BLaER1 treated with 17β-estradiol and CSF1 and Interleukin-3, amounts not matched to agents 10 nM and 100 nM (cell line): ENCODE data around the gene NTM.

ENCODE experiments used
- H3K27ac ChIP-seq, 11 experiments: shearing (Covaris generic); formaldehyde crosslinking; 2 replicates each; pipeline ENCODE4 v1.8.1; 2022
- H3K27me3 ChIP-seq, 11 experiments: shearing (Covaris generic); formaldehyde crosslinking; 2 replicates each; pipeline ENCODE4 v1.8.1; 2022
- H3K36me3 ChIP-seq, 11 experiments: shearing (Covaris generic); formaldehyde crosslinking; 2 replicates each; pipeline ENCODE4 v1.8.1; 2022
- H3K4me1 ChIP-seq, 10 experiments: shearing (Covaris generic); formaldehyde crosslinking; 2 replicates each; pipeline ENCODE4 v1.8.1; 2022
- H3K4me2 ChIP-seq, 11 experiments: shearing (Covaris generic); formaldehyde crosslinking; 2 replicates each; pipeline ENCODE4 v1.8.1; 2022
- H3K4me3 ChIP-seq, 10 experiments: shearing (Covaris generic); formaldehyde crosslinking; 2 replicates each; pipeline ENCODE4 v1.8.1; 2022
- H3K9ac ChIP-seq, 11 experiments: shearing (Covaris generic); formaldehyde crosslinking; 2 replicates each; pipeline ENCODE4 v1.8.1; 2022
- H3K9me3 ChIP-seq, 11 experiments: shearing (Covaris generic); formaldehyde crosslinking; replicated peaks in 1 of 11; 2 replicates each; pipeline ENCODE4 v1.8.1; 2022
- H4K20me1 ChIP-seq, 11 experiments: shearing (Covaris generic); formaldehyde crosslinking; 2 replicates each; pipeline ENCODE4 v1.8.1; 2022
- Cebpa-rat ChIP-seq, 11 experiments: shearing (Covaris generic); IDR thresholded peaks; 2 replicates each; pipeline ENCODE4 v1.8.1; 2022

The NTM gene

GRCh38 chr11:131763193-131763890 lies 392.9 kb downstream of the NTM start:
- no peaks in the 10 kb centered on the region; a peak in 1 of 22 replicates for H4K20me1 ChIP-seq
- no peaks in the 10 kb centered on the region for H3K4me1 ChIP-seq
- no peak overlapping the region for H3K27ac ChIP-seq
- H3K36me3 ChIP-seq, result no peaks in the 10 kb centered on the region
- no peaks in the 10 kb centered on the region for H3K27me3 ChIP-seq
- no peak for TF ChIP-seq Cebpa-rat (IDR thresholded peaks at IDR 0.05)
- H3K9me3 ChIP-seq, result no peaks in the 10 kb centered on the region
- H3K4me3 ChIP-seq, result no peak overlapping the region
- H3K9ac ChIP-seq, result no peak overlapping the region
- no peak overlapping the region for H3K4me2 ChIP-seq

- Histone ChIP-seq H3K4me3 (no peak overlapping the region), H3K36me3 (no peaks in the 10 kb centered on the region), H3K9me3 (no peaks in the 10 kb centered on the region), H3K9ac (no peak overlapping the region), H3K27me3 (no peaks in the 10 kb centered on the region), H4K20me1 (no peaks in the 10 kb centered on the region; a peak in 1 of 22 replicates), H3K4me1 (no peaks in the 10 kb centered on the region; a peak in 1 of 20 replicates), H3K4me2 (no peak overlapping the region), H3K27ac (no peak overlapping the region)
- TF ChIP-seq Cebpa-rat (IDR thresholded peaks at IDR 0.05), result no peak
These were observed 393.7 kb downstream of the NTM start for GRCh38 chr11:131764126-131764525.

GRCh38 chr11:131764649-131765048 lies 394.2 kb downstream of the NTM start:
- Histone ChIP-seq H3K4me1 (no peaks in the 10 kb centered on the region; a peak in 1 of 20 replicates), H3K27ac (no peak overlapping the region), H3K4me2 (no peak overlapping the region), H4K20me1 (no peaks in the 10 kb centered on the region; a peak in 1 of 22 replicates), H3K4me3 (no peak overlapping the region), H3K27me3 (no peaks in the 10 kb centered on the region), H3K36me3 (no peaks in the 10 kb centered on the region), H3K9me3 (no peaks in the 10 kb centered on the region), H3K9ac (no peak overlapping the region)
- TF ChIP-seq Cebpa-rat (IDR thresholded peaks at IDR 0.05), result no peak

- Histone ChIP-seq H3K36me3 (no peaks in the 10 kb centered on the region), H3K9me3 (no peaks in the 10 kb centered on the region), H3K9ac (no peak overlapping the region), H3K27ac (no peak overlapping the region), H3K4me2 (no peak overlapping the region), H3K27me3 (no peaks in the 10 kb centered on the region), H4K20me1 (no peaks in the 10 kb centered on the region), H3K4me1 (no peaks in the 10 kb centered on the region; a peak in 1 of 20 replicates), H3K4me3 (no peak overlapping the region)
- TF ChIP-seq Cebpa-rat (IDR thresholded peaks at IDR 0.05), result no peak
These were observed 396.2 kb downstream of the NTM start for GRCh38 chr11:131766637-131767036.

- Histone ChIP-seq H3K4me3 (no peak overlapping the region), H3K36me3 (no peaks in the 10 kb centered on the region), H4K20me1 (no peaks in the 10 kb centered on the region), H3K27me3 (no peaks in the 10 kb centered on the region), H3K9ac (no peak overlapping the region), H3K27ac (no peak overlapping the region), H3K9me3 (no peaks in the 10 kb centered on the region), H3K4me2 (no peak overlapping the region), H3K4me1 (no peaks in the 10 kb centered on the region; a peak in 1 of 20 replicates)
- TF ChIP-seq Cebpa-rat (IDR thresholded peaks at IDR 0.05), result no peak
These were observed 397.0 kb downstream of the NTM start for GRCh38 chr11:131767421-131767820.

- TF ChIP-seq Cebpa-rat (IDR thresholded peaks at IDR 0.05), result no peak
- no peak overlapping the region for H3K27ac ChIP-seq
- no peak overlapping the region for H3K4me2 ChIP-seq
- no peaks in the 10 kb centered on the region for H3K27me3 ChIP-seq
- H3K36me3 ChIP-seq, result no peaks in the 10 kb centered on the region
- no peaks in the 10 kb centered on the region; a peak in 1 of 20 replicates for H3K4me1 ChIP-seq
- no peak overlapping the region for H3K4me3 ChIP-seq
- no peak overlapping the region for H3K9ac ChIP-seq
- no peaks in the 10 kb centered on the region for H3K9me3 ChIP-seq
- H4K20me1 ChIP-seq, result no peaks in the 10 kb centered on the region
These were observed 400.4 kb downstream of the NTM start for GRCh38 chr11:131770801-131771200.

GRCh38 chr11:131771471-131771870 lies 401.1 kb downstream of the NTM start:
- no peak for TF ChIP-seq Cebpa-rat (IDR thresholded peaks at IDR 0.05)
- no peaks in the 10 kb centered on the region for H4K20me1 ChIP-seq
- H3K36me3 ChIP-seq, result no peaks in the 10 kb centered on the region
- no peak overlapping the region for H3K4me2 ChIP-seq
- no peaks in the 10 kb centered on the region; a peak in 1 of 20 replicates for H3K4me1 ChIP-seq
- no peaks in the 10 kb centered on the region for H3K27me3 ChIP-seq
- no peak overlapping the region for H3K9ac ChIP-seq
- no peak overlapping the region for H3K27ac ChIP-seq
- H3K4me3 ChIP-seq, result no peak overlapping the region
- H3K9me3 ChIP-seq, result no peaks in the 10 kb centered on the region

GRCh38 chr11:131773626-131774025 lies 403.2 kb downstream of the NTM start:
- Histone ChIP-seq H3K4me2 (no peak overlapping the region), H4K20me1 (no peaks in the 10 kb centered on the region), H3K9ac (no peak overlapping the region), H3K9me3 (no peaks in the 10 kb centered on the region), H3K36me3 (no peaks in the 10 kb centered on the region), H3K27ac (no peak overlapping the region), H3K27me3 (no peaks in the 10 kb centered on the region), H3K4me3 (no peak overlapping the region), H3K4me1 (no peaks in the 10 kb centered on the region; a peak in 1 of 20 replicates)
- no peak for TF ChIP-seq Cebpa-rat (IDR thresholded peaks at IDR 0.05)

GRCh38 chr11:131776211-131776610 lies 405.8 kb downstream of the NTM start:
- no peaks in the 10 kb centered on the region for H3K4me1 ChIP-seq
- H3K9me3 ChIP-seq, result no peaks in the 10 kb centered on the region
- no peak overlapping the region for H3K4me2 ChIP-seq
- no peak overlapping the region for H3K9ac ChIP-seq
- no peaks in the 10 kb centered on the region for H4K20me1 ChIP-seq
- H3K27me3 ChIP-seq, result no peaks in the 10 kb centered on the region
- no peak for TF ChIP-seq Cebpa-rat (IDR thresholded peaks at IDR 0.05)
- H3K4me3 ChIP-seq, result no peak overlapping the region
- no peak overlapping the region for H3K27ac ChIP-seq
- H3K36me3 ChIP-seq, result no peaks in the 10 kb centered on the region

- Histone ChIP-seq H3K9me3 (no peaks in the 10 kb centered on the region), H3K4me1 (no peaks in the 10 kb centered on the region), H3K36me3 (no peaks in the 10 kb centered on the region), H3K4me3 (no peak overlapping the region), H3K27ac (no peak overlapping the region), H4K20me1 (no peaks in the 10 kb centered on the region), H3K27me3 (no peaks in the 10 kb centered on the region), H3K4me2 (no peak overlapping the region), H3K9ac (no peak overlapping the region)
- TF ChIP-seq Cebpa-rat (IDR thresholded peaks at IDR 0.05), result no peak
These were observed 415.4 kb downstream of the NTM start for GRCh38 chr11:131785801-131786200.
